Gastrocnemius medialis (tissue), 4 donors: ENCODE measurements around the gene PDXDC1.
"Not testable (repeated sequence)": the region's sequence is repeated elsewhere in the genome, so short reads cannot be mapped to it uniquely, and the experiment has no call there.

Experiments used
- CTCF ChIP-seq, 5 experiments: fragments of 450-650 bp in 3 of 5; fragments of 200-600 bp in 2 of 5; sonication (generic) in 2 of 5; IDR thresholded peaks in 4 of 5; conservative IDR thresholded peaks in 1 of 5; 1 replicate in 4 of 5; 2 replicates in 1 of 5; pipeline ENCODE4 v1.5.1; 2016 to 2019; ENCODE audit warnings: antibody characterized with exemption in 5 of 5, mild to moderate bottlenecking in 3 of 5, moderate library complexity in 3 of 5
- POLR2A ChIP-seq, 2 donors: fragments of 450-650 bp; IDR thresholded peaks; one replicate each; pipeline ENCODE4 v1.6.1; 2017; ENCODE audit warnings: antibody characterized with exemption in 2 of 2, mild to moderate bottlenecking in 2 of 2, moderate library complexity in 2 of 2

GRCh38 chr16:14930246-14930645, 44.6 kb upstream of the PDXDC1 start:
- TF ChIP-seq CTCF (IDR thresholded peaks at IDR 0.05 in 4 of 5, conservative IDR thresholded peaks at IDR 0.05 in 1 of 5); POLR2A (IDR thresholded peaks at IDR 0.05): not testable (repeated sequence)
